A549 (cell line): ENCODE results near the gene ARRDC3. TPM values are rescaled to one million over a fixed set of nuclear protein-coding genes. Genes with fewer than 3 reads are reported as not detected.
A peak's percentile ranks its signal among the peaks of the same experiment; 100 is the strongest.
"Not testable (repeated sequence)": the region's sequence is repeated elsewhere in the genome, so short reads cannot be mapped to it uniquely, and the experiment has no call there.

ENCODE experiments used
- ATAC-seq, 2 experiments: fragments of 200-7000 bp in 1 of 2; fragments of >200 bp in 1 of 2; cut with Nextera tagmentation in 1 of 2; cut with Tn5 transposase in 1 of 2; 3 replicates each; pipeline versions ENCODE4 v1.8.0 to v1.9.1; 2018 to 2020; ENCODE audit warnings: mild to moderate bottlenecking in 1 of 2, moderate library complexity in 1 of 2
- CTCF ChIA-PET: fragments of 300-600 bp; sonication (Branson Sonifier 250); formaldehyde crosslinking; extraction: SDS; loops from one replicate; lab custom pipeline; 2021; ENCODE audit warnings: antibody characterized with exemption, inconsistent platforms; lab: Yijun Ruan, JAX
- POLR2A ChIA-PET: fragments of 350-600 bp; formaldehyde crosslinking; extraction: SDS; loops from one replicate; lab custom pipeline; 2021; ENCODE audit warnings: antibody characterized with exemption, inconsistent platforms; lab: Yijun Ruan, JAX
- DNase-seq, 2 experiments: peaks; one replicate each; pipeline versions ENCODE4 v3.0.0 to v3.0.0-alpha.2; 2011 to 2016; ENCODE audit warnings: low read depth in 1 of 2, low spot score in 1 of 2
- FAIRE-seq: peaks from 2 replicates; lab custom pipeline; 2011; peaks lifted over from hg19 to GRCh38; lab: Jason Lieb, UNC
- H3K27ac ChIP-seq, 2 experiments: fragments of >200 bp; sonication (Bioruptor Twin); formaldehyde crosslinking; 3 replicates each; pipeline ENCODE4 v1.5.1; 2016 to 2017
- H3K4me1 ChIP-seq: fragments of >200 bp; sonication (Bioruptor Twin); formaldehyde crosslinking; 3 replicates; pipeline ENCODE4 v1.6.1; 2016
- H3K4me2 ChIP-seq: fragments of >200 bp; sonication (Bioruptor Twin); formaldehyde crosslinking; 3 replicates; pipeline ENCODE4 v1.6.1; 2016
- H3K4me3 ChIP-seq: fragments of >200 bp; sonication (Bioruptor Twin); formaldehyde crosslinking; 3 replicates; pipeline ENCODE4 v1.5.1; 2016
- H3K9me3 ChIP-seq: fragments of >200 bp; sonication (Bioruptor Twin); formaldehyde crosslinking; 3 replicates; pipeline ENCODE4 v1.6.1; 2016
- CHD2 ChIP-seq: fragments of 150-350 bp; IDR thresholded peaks from 2 replicates; pipeline ENCODE4 v1.6.1; 2014; ENCODE audit warnings: low read length; ENCODE audit not compliant: partially characterized antibody
- CHD4 ChIP-seq: fragments of 200-600 bp; sonication (generic); IDR thresholded peaks from 2 replicates; pipeline ENCODE4 v1.6.1; 2016; ENCODE audit warnings: antibody characterized with exemption, mild to moderate bottlenecking, borderline replicate concordance
- EHF ChIP-seq: fragments of 250-450 bp; sonication (Bioruptor Pico); IDR thresholded peaks from 2 replicates; pipeline ENCODE4 v1.5.0; 2020; ENCODE audit warnings: mild to moderate bottlenecking
- EP300 ChIP-seq, 2 experiments: fragments of >200 bp; sonication (Bioruptor Twin); formaldehyde crosslinking; IDR thresholded peaks; 2 replicates in 1 of 2; 3 replicates in 1 of 2; pipeline ENCODE4 v1.6.1; 2016 to 2017
- ESRRA ChIP-seq: fragments of 150-350 bp; IDR thresholded peaks from 2 replicates; pipeline ENCODE4 v1.6.1; 2014; ENCODE audit warnings: mild to moderate bottlenecking, low read length, borderline replicate concordance
- FOSB ChIP-seq: fragments of 250-450 bp; sonication (Bioruptor Pico); IDR thresholded peaks from 2 replicates; pipeline ENCODE4 v1.5.0; 2020; ENCODE audit warnings: mild to moderate bottlenecking, moderate library complexity
- GATA3 ChIP-seq: IDR thresholded peaks from 2 replicates; pipeline ENCODE4 v1.6.1; 2012; ENCODE audit warnings: borderline replicate concordance
- HOXA7 ChIP-seq: fragments of 250-450 bp; sonication (Bioruptor Pico); IDR thresholded peaks from 2 replicates; pipeline ENCODE4 v1.5.0; 2020; ENCODE audit warnings: mild to moderate bottlenecking, moderate library complexity
- HOXB13 ChIP-seq: fragments of 250-450 bp; sonication (Bioruptor Pico); IDR thresholded peaks from 2 replicates; pipeline ENCODE4 v1.5.0; 2020; ENCODE audit warnings: low read depth, mild to moderate bottlenecking, moderate library complexity
- HOXB5 ChIP-seq: fragments of 250-450 bp; sonication (Bioruptor Pico); IDR thresholded peaks from 2 replicates; pipeline ENCODE4 v1.5.0; 2020; ENCODE audit warnings: mild to moderate bottlenecking, moderate library complexity
- JUN ChIP-seq, 2 experiments: fragments of >200 bp; sonication (Bioruptor Twin); formaldehyde crosslinking; IDR thresholded peaks; 2 replicates in 1 of 2; 3 replicates in 1 of 2; pipeline ENCODE4 v1.6.1; 2016 to 2017
- MAFK ChIP-seq: fragments of 450-650 bp; IDR thresholded peaks from 2 replicates; pipeline ENCODE4 v1.6.1; 2014; ENCODE audit not compliant: partially characterized antibody
- MAZ ChIP-seq: fragments of 150-350 bp; IDR thresholded peaks from 2 replicates; pipeline ENCODE4 v1.6.1; 2014; ENCODE audit warnings: antibody characterized with exemption, low read depth, low read length, borderline replicate concordance
- NPAS2 ChIP-seq: fragments of 250-450 bp; sonication (Bioruptor Pico); IDR thresholded peaks from 2 replicates; pipeline ENCODE4 v1.8.0; 2022; ENCODE audit warnings: mild to moderate bottlenecking, moderate library complexity, borderline replicate concordance
- POLR2A ChIP-seq: IDR thresholded peaks from 2 replicates; pipeline ENCODE4 v1.6.1; 2012; ENCODE audit warnings: mild to moderate bottlenecking, low read length
- SMC3 ChIP-seq: fragments of >200 bp; sonication (Bioruptor Twin); formaldehyde crosslinking; IDR thresholded peaks from 3 replicates; pipeline ENCODE4 v1.6.1; 2018; ENCODE audit warnings: inconsistent platforms
- TFCP2L1 ChIP-seq: fragments of 250-450 bp; sonication (Bioruptor Pico); IDR thresholded peaks from 2 replicates; pipeline ENCODE4 v1.5.0; 2021; ENCODE audit warnings: mild to moderate bottlenecking
- ZFP36 ChIP-seq: fragments of 450-650 bp; IDR thresholded peaks from 2 replicates; pipeline ENCODE4 v1.6.1; 2014; ENCODE audit warnings: borderline replicate concordance; ENCODE audit not compliant: partially characterized antibody
- ZNF302 ChIP-seq: fragments of 250-450 bp; sonication (Bioruptor Pico); IDR thresholded peaks from 2 replicates; pipeline ENCODE4 v1.9.0; 2021; ENCODE audit warnings: inconsistent platforms, mild to moderate bottlenecking, moderate library complexity
- WGBS: methylation state at CpG from one replicate; pipeline ENCODE4 v1.1.6; 2017; ENCODE audit errors: missing lambda C conversion rate; 5-methylcytosine and 5-hydroxymethylcytosine counted together
- polyA plus RNA-seq, 4 experiments: library from polyadenylated mRNA; depleted of rRNA in 3 of 4; stranded (reverse); fragments of >200 nt; fragmentation: RNase III in 1 of 4; extraction: RNeasy Plus Mini Kit Qiagen cat#74134 plus additional on column Dnase treatment in 1 of 4; gene quantifications; 2 replicates in 3 of 4; 3 replicates in 1 of 4; pipeline ENCODE4 v1.2.3, GENCODE V29; 2011 to 2017
- TF ChIP-seq, protein P1 (sequence below): fragments of >200 bp; sonication (Bioruptor Twin); formaldehyde crosslinking; IDR thresholded peaks from 3 replicates; pipeline ENCODE4 v1.6.1; 2016
- TF ChIP-seq, protein P2 (sequence below): IDR thresholded peaks from 2 replicates; pipeline ENCODE4 v1.6.1; 2012
- TF ChIP-seq, protein P3 (sequence below): IDR thresholded peaks from 2 replicates; pipeline ENCODE4 v1.6.1; 2012; ENCODE audit warnings: low read depth, borderline replicate concordance
- TF ChIP-seq, protein P4 (sequence below): fragments of 250-450 bp; sonication (Bioruptor Pico); IDR thresholded peaks from 2 replicates; pipeline ENCODE4 v1.5.0; 2021; ENCODE audit warnings: mild to moderate bottlenecking, moderate library complexity, borderline replicate concordance
- TF ChIP-seq, protein P5 (sequence below): fragments of >200 bp; sonication (Bioruptor Twin); formaldehyde crosslinking; IDR thresholded peaks from 2 replicates; pipeline ENCODE4 v1.6.1; 2016
- TF ChIP-seq, protein P6 (sequence below): fragments of 250-450 bp; sonication (Bioruptor Pico); IDR thresholded peaks from 2 replicates; pipeline ENCODE4 v1.5.0; 2020; ENCODE audit warnings: low read depth, mild to moderate bottlenecking, moderate library complexity

ARRDC3 gene
- polyA plus RNA-seq, 2 of the 4 experiments (the other 2 are of a cell fraction): 9.9 to 36.3 TPM

DNA sequence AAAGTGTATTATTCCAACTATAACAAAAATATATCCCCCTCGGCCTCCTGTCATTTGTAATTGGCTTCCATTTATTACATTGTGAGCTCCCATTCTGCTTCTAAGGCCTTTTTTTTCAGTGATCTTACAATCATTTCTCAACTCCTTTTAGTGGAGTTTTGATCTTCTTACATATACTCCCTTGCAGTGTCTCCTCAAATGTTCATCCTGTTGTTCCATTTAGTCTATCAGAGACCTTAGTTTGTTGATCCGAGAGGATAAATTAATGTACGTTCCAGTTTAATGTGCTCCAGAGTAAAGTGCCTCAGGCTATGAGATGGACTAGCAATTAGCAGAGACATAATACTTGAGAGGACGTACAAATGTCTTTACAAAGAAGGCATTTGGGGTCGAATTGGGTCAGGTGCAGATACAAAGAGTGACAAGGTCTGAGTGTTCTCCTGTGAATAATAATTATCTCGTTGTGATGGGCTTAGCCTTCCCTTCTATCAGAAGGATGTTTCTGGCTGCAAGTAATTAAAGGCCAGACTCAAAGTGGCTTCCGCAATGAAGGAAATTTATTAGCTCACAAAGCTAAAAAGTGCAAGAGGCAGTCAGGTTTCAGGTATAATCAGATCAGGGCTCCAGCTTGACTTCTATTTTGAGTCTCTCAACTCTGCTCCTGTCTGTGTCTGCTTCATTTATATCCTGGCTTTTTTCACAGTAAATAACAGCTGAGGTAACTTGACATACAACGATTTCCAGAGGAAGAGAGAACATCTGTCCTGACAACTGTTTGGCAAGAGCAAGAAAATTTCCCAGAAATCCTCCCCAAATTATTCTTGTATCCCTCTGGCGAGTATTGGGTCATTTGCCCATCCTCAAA, 30.1 kb downstream of the ARRDC3 start:
- Histone ChIP-seq H3K27ac (no peak overlapping the region), H3K9me3 (0 out of 3 replicates have a peak, but pooled peaks cover 3% of the 10 kb centered on the region), H3K4me2 (no peak overlapping the region), H3K4me1 (peaks cover 10% of the 10 kb centered on the region), H3K4me3 (no peak overlapping the region)
- no peak for TF ChIP-seq ZNF302
- no peak for TF ChIP-seq HOXB13 (CRISPR knock-in tag)
- no peak for TF ChIP-seq HOXB5 (CRISPR knock-in tag)
- no peak for TF ChIP-seq MAFK
- TF ChIP-seq, protein P1, sequence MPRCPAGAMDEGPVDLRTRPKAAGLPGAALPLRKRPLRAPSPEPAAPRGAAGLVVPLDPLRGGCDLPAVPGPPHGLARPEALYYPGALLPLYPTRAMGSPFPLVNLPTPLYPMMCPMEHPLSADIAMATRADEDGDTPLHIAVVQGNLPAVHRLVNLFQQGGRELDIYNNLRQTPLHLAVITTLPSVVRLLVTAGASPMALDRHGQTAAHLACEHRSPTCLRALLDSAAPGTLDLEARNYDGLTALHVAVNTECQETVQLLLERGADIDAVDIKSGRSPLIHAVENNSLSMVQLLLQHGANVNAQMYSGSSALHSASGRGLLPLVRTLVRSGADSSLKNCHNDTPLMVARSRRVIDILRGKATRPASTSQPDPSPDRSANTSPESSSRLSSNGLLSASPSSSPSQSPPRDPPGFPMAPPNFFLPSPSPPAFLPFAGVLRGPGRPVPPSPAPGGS: no peak
- no peak for TF ChIP-seq POLR2A
- TF ChIP-seq NPAS2 (CRISPR knock-in tag): no peak
- TF ChIP-seq HOXA7 (CRISPR knock-in tag): no peak
- TF ChIP-seq TFCP2L1: no peak
- no peak for TF ChIP-seq CHD2
- TF ChIP-seq, protein P2, sequence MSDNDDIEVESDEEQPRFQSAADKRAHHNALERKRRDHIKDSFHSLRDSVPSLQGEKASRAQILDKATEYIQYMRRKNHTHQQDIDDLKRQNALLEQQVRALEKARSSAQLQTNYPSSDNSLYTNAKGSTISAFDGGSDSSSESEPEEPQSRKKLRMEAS: no peak
- DNase-seq: no peak
- ChIA-PET CTCF (interaction anchor here (0.6 to 1.3 kb wide), 3 partner anchors 11 to 65 kb away, joined by 3 to 4 read pairs (median 3); no protein-coding TSS in a partner anchor), POLR2A (interaction anchor here (0.6 kb wide), 1 partner anchor 18 kb away, joined by 3 read pairs; no protein-coding TSS in a partner anchor)
- no peak for FAIRE-seq
- WGBS: 80% methylated on average over 9 of the region's 9 CpGs
- ATAC-seq: no peak

DNA sequence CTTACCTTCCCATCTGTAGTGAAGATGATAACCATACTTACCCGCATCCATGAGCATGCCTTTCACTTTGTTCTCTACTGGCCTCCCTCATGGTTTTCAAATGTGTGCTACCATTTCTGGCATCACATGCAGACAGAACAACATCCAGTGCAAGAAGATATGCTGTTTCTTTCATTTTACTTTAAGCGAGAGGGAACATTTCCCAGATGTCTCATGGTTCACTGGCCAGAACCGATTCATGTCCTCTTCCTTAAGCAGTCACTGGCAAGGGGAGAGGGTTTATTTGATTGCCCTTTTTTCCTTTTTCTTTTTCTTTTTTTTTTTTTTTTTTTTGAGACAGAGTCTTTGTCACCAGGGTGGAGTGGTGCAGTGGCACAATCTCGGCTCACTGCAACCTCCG, 37.7 kb downstream of the ARRDC3 start:
- Histone ChIP-seq H3K9me3 (0 out of 3 replicates have a peak, but pooled peaks cover 3% of the 10 kb centered on the region), H3K4me1 (no peaks in the 10 kb centered on the region), H3K27ac (no peak overlapping the region)
- DNase-seq: no peak
- TF ChIP-seq ZFP36 (no peak), MAZ (no peak), JUN (IDR thresholded peaks at IDR 0.05) (no peak)
- TF ChIP-seq, protein P3, sequence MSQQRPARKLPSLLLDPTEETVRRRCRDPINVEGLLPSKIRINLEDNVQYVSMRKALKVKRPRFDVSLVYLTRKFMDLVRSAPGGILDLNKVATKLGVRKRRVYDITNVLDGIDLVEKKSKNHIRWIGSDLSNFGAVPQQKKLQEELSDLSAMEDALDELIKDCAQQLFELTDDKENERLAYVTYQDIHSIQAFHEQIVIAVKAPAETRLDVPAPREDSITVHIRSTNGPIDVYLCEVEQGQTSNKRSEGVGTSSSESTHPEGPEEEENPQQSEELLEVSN: no peak
- TF ChIP-seq, all 56 proteins: peak for 0
- 98% methylated on average over 5 of the region's 5 CpGs for WGBS
- no peak for ATAC-seq
- ChIA-PET POLR2A (no interaction called here), CTCF (no interaction called here)
- Histone ChIP-seq H3K4me3 (no peak overlapping the region), H3K4me2 (no peak overlapping the region)
- FAIRE-seq: no peak

DNA sequence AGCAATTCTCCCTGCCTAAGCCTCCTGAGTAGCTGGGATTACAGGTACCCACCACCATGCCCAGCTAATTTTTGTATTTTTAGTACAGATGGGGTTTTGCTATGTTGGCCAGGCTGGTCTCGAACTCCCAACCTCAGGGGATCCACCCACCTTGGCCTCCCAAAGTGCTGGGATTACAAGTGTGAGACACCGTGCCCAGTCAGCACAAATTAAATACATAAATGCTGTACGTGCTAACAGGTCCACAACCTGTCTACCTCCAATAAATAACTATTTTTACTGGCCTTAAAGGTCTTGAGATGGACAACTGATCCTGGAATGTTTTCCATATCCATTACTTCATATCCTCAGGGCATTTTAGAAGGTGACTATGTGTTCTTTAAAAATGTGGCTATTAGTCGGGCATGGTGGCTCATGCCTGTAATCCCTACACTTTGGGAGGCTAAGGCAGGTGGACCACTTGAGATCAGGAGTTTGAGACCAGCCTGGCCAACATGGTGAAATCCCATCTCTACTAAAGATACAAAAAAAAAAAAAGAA, 38.4 kb downstream of the ARRDC3 start:
- POLR2A ChIA-PET, CTCF ChIA-PET, DNase-seq, H3K4me2 ChIP-seq, H3K9me3 ChIP-seq, H3K27ac ChIP-seq, H3K4me1 ChIP-seq, ATAC-seq, FAIRE-seq, H3K4me3 ChIP-seq: not testable (repeated sequence)
- 91% methylated on average over 4 of the region's 4 CpGs for WGBS
- TF ChIP-seq MAFK: peak; percentile 71

DNA sequence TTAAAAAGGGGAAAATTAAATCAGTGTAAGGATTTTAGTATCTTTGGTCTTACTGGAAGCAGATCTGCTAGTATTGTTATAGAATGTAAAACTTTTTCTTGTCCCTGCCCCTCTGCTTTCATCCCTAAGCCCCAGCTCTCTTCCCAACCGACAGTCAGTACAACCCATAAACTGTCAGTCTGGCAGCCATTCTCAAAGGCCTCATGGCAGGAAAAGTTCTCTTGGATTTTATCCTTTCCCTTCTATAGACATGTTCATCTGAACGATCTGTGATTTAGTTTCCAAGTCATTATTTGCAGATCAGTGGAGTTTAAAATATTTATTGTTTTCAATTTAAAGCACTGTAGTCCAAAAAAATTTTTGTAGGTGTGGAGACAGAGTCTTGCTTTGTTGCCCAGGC, 39.2 kb downstream of the ARRDC3 start:
- FAIRE-seq: no peak
- TF ChIP-seq, protein P4, sequence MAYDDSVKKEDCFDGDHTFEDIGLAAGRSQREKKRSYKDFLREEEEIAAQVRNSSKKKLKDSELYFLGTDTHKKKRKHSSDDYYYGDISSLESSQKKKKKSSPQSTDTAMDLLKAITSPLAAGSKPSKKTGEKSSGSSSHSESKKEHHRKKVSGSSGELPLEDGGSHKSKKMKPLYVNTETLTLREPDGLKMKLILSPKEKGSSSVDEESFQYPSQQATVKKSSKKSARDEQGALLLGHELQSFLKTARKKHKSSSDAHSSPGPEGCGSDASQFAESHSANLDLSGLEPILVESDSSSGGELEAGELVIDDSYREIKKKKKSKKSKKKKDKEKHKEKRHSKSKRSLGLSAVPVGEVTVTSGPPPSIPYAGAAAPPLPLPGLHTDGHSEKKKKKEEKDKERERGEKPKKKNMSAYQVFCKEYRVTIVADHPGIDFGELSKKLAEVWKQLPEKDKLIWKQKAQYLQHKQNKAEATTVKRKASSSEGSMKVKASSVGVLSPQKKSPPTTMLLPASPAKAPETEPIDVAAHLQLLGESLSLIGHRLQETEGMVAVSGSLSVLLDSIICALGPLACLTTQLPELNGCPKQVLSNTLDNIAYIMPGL (CRISPR knock-in tag): no peak
- TF ChIP-seq FOSB: no peak
- no peak for TF ChIP-seq SMC3
- TF ChIP-seq NPAS2 (CRISPR knock-in tag): no peak
- TF ChIP-seq ESRRA: no peak
- TF ChIP-seq CHD4: no peak
- no peak for TF ChIP-seq ZNF302
- no peak for TF ChIP-seq GATA3
- no peak for TF ChIP-seq EHF (CRISPR knock-in tag)
- TF ChIP-seq, protein P5, sequence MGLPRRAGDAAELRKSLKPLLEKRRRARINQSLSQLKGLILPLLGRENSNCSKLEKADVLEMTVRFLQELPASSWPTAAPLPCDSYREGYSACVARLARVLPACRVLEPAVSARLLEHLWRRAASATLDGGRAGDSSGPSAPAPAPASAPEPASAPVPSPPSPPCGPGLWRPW: no peak
- TF ChIP-seq EP300 (IDR thresholded peaks at IDR 0.05): no peak
- TF ChIP-seq, protein P6, sequence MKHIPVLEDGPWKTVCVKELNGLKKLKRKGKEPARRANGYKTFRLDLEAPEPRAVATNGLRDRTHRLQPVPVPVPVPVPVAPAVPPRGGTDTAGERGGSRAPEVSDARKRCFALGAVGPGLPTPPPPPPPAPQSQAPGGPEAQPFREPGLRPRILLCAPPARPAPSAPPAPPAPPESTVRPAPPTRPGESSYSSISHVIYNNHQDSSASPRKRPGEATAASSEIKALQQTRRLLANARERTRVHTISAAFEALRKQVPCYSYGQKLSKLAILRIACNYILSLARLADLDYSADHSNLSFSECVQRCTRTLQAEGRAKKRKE (CRISPR knock-in tag): no peak
- 75% methylated on average over 2 of the region's 2 CpGs for WGBS
- ChIA-PET CTCF (no interaction called here), POLR2A (no interaction called here)
- no peak for DNase-seq
- no peak overlapping the region for H3K4me2 ChIP-seq
- no peak for ATAC-seq
- H3K4me3 ChIP-seq: no peak overlapping the region
- H3K27ac ChIP-seq: no peak overlapping the region
- 0 out of 3 replicates have a peak, but pooled peaks cover 3% of the 10 kb centered on the region for H3K9me3 ChIP-seq
- H3K4me1 ChIP-seq: peaks cover 10% of the 10 kb centered on the region; the same call in 2 of the 3 replicates
